RCC 7860 (cell line): ENCODE data around the gene PHF10.
"Not testable (repeated sequence)": the region's sequence is repeated elsewhere in the genome, so short reads cannot be mapped to it uniquely, and the experiment has no call there.

Experiments
- DNase-seq: peaks from one replicate; pipeline ENCODE4 v3.0.0-alpha.2; 2015; ENCODE audit warnings: low spot score
- FAIRE-seq: peaks from 2 replicates; lab custom pipeline; 2012; peaks lifted over from hg19 to GRCh38; lab: Jason Lieb, UNC

The PHF10 gene

DNA sequence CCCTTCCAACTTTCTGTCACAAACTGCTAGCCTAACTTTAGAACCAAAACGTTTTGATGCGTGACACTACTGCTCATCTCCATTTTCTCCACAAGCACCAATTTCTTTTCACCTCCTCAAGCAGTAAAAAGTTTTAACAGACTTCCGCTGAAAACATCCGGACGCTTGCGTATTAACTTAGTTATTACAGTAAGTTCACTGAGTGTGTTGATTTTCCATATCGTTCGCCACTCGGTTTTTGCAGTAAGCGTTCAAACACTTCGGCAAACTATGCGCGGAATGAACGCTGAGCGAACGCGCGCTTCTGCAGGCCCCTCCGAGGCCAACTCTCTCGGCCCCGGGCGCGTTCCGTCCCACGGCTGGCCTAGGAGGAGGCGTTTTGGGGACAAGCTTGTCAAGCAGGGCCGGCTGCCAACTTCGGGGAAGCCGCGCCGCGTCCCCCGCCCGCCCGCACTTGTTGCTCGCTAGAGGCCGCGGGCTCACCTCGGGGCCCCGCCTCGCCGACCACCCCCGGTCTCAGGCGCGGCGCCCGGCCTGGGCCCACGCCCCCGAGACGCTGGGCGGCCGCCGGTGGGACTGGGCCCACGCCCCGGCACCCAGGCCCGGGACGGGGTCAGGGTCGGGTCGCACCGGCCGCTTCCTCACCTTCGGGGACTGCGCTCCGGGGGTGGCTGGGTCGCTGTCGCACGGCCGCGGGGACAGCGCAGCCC is 945 bp downstream of the PHF10 start:
- FAIRE-seq (no peak), DNase-seq (no peak)

DNA sequence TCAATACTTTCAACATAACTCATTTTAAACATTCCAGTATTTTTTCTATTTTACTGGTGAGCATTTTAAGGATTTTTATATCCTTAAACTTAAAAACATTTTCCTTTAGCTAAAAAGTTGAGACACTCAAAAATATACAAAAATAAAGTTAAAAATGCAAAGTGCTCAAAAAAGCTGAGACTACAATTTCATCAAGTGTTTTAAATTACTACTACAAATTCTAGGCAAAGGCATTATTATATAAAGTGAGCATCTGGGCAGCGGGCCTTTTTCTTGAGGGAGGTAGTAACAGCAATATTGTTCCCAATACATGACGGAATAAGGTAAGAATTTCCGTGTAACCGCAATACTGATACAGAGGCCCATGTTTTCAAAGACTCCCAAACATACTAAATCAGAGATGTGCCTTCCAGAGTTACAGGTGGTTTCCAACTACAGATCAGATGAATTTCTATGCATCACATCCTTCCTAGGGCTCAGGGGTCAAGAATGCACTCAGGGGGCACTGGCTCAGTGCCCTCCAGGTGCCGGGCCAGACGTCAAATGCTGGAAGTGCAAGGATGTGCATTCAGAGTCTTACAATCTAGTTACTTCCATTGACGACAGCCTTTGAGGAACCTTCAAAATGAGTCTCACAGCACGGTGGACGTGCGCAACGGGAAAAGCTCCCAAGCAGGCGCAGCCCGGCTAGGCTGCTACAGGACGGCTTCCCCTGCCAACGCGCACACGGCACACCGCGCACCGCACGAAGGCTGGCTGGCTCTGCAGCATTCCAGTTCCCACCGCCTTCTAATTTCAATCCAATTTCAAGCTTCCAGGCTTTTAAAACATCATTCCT is 1.7 kb downstream of the PHF10 start:
- FAIRE-seq = peak; percentile 73
- DNase-seq = peak; percentile 82

DNA sequence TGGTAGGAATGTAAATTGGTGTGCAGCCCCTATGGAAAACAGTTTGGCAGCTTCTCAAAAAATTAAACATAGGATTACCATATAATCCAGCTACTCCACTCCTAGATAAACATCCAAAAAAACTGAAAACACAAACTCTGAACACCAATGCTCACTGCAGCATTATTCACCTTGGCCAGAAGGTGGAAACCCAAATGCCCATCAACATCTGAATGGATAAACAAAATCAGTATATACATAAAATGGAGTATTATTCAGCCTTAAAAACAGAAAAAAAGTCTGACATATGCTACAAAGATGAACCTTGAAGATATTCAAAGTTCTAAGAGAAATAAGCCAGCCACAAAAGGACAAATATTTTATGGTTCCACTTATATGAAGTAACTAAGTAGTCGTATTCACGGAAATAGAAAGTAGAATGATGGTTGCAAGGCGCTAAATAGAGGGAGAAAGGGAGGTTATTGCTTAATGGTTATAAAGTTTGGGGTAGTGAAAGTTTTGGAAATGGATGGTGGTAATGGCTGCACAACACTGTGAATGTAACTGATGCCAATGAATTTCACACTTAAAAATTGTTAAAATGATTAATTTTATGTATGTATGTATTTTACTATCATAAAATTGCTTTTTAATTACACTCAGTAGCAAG is 4.0 kb downstream of the PHF10 start:
- no peak for FAIRE-seq
- no peak for DNase-seq

DNA sequence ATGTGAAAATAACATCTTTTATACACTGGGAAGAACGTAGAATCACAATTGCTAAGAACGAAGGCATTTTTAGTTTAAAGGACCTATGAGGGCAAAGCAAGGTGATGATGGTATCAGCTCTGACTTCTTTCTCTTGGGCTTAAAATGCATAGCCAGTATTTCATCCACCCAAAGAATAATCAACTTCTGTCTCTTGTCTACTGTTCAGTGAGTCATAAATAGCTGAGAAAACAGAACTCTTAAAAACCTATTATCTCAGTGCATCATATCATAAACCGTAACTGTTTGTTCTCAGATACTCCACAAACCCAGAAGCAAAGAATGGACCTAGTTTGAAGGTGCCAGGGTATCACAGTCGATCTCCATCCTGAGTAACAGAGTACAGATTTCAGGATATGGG is 5.2 kb downstream of the PHF10 start:
- DNase-seq = no peak
- no peak for FAIRE-seq

DNA sequence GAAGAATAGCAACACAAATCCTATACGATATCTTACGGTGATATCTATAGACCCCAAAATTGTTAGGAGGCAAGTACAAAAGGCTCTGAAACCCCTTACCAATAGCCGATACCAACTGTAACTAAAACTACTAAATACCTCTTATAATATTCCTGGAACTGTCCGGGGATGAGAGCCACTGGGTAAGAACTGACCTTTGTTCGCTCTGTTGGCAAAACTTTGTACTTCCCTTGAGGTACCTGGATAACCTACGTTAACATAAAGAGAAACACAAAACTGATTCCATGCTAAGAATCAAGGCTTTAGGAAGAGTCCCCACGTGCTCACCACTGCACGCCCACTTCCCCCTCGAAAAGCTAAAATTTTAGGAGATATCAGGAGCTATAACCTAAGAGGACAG is 9.7 kb downstream of the PHF10 start:
- DNase-seq = no peak
- FAIRE-seq = no peak

DNA sequence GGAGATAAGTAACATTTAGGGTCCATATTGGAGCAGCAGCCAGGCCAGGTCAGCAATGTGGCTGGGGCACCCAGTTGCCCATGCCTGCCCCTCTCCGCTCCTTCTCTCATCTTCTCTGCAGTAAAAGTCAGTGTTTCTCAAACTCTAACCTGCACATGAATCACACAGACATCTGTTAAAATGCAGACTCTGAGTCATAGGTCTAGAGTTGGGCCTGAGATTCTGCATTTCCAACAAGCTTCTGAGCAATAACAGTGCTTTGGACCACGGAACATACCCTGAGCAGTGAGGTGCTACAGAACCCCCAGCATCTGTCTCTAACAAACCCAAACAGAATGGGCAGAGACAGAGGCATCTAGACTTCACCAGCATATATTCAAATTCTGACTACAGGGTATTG is 10.1 kb downstream of the PHF10 start:
- FAIRE-seq (no peak), DNase-seq (no peak)

DNA sequence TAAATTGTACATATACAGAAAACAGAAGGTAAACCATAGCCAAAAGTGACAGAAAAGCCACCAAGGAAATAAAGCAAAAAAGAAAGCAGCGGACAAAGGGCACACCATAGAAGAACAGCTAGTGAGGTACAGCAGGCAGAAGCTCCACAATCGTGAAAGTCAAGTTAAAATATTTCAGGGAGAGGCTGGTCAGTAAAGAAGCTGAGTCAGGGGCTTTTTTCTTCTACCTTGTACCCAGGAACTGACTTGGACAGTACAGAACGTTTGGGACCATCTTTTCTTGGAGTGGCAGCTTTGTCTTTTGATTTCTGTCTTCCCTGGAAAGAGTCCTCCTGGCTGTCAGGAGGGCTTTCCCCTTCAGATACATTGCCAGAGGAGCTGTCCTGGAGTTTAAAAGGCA is 14.3 kb downstream of the PHF10 start:
- DNase-seq (no peak), FAIRE-seq (no peak)

DNA sequence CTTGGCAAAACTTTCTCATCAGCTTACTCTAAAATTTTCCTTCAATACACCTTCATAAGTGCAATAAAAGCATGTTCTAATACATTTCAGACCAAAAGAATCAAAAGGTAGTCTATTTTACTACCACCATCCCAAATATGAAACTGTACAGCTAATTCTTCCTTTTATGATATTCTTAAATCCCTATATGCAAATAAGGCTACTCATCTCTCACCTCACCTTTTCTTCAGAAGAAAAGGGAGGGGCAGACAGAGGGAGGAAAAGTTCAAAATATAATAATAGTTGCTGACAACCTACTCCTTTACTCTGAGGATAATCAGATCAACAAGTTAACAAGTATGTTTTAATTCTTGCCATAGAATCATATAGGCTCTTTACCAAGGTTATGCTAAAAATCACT is 15.0 kb downstream of the PHF10 start:
- DNase-seq (no peak), FAIRE-seq (no peak)

DNA sequence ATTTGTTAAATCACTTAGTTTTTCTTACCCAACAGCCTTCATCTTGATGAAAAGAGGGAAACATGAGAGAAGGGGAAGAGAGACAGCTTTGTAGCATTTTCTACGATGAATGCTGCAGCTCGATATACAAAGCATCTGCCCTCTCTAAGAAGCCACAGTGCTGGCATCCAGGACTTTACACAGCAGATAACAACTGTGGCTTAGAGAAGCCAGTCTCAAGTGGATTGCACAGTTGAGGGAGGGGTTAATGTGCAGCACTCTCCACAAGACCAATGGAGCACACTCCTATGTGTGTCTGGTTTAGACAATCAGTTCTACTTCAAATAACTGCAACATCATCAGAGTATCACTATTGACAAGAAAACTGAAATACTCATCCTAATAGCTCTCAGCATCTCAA is 16.5 kb downstream of the PHF10 start:
- DNase-seq (no peak), FAIRE-seq (no peak)

DNA sequence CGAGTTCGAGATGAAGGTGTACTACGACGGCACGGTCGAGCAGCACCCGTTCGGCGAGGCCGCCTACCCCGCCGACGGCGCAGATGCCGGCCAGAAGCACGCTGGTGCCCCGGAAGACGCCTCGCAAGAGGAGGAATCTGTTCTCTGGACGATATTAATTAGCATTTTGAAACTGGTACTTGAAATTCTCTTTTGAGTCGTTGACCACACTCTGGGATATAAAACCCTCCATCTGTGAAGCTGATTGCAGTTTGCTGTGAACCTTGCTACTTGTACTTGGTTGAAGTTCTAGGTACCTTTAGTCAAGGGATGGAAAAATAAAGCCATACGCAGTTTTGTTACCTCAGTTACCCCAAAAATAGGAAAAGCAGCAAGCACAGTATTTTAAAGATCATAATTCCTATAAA is 21.5 kb downstream of the PHF10 start:
- DNase-seq (no peak), FAIRE-seq (no peak)

DNA sequence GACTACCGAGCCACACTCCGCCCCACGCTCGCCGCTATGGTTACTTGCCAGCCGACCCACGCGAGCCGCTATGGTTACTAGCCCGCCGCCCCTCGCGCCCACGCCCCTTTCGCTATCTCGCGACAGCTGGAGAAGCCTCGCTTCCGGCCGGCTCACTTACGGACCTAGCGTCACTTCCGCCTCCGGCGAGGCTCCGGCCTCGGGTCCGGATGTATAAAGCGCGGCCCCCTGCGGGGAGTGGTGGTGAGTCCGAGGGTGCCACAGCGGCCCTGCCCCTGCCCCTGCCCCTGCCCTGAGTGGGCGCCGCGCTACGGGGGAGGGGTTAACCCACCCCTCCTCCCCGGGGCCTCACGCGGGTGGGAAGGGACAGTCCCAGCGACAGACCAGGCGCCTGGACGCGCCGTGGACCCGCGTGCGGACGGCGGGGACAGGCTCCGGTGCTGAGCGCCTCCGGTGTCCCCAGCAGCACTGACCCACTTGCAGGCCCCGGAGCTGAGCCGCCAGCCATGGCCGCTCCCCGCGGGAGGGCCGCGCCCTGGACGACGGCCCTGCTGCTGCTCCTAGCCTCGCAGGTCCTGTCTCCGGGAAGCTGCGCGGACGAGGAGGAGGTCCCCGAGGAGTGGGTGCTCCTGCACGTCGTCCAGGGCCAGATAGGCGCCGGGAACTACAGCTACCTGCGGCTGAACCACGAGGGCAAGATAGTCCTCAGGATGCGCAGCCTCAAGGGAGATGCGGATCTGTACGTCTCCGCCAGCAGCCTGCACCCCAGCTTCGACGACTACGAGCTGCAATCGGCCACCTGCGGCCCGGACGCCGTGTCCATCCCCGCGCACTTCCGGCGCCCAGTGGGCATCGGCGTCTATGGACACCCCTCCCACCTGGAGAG is 22.1 kb downstream of the PHF10 start, which contains the start of the genes C6orf120 and WDR27:
Gene C6orf120, plus strand, starts transcription at position 173 of the 886 bp plus-strand sequence. Its CDS starts 334 bp downstream, at position 507.
Gene WDR27, minus strand, starts transcription at position 76 of the 886 bp plus-strand sequence. CDS start 13,024 bp downstream, outside the sequence.
- DNase-seq = peak; percentile 88
- FAIRE-seq = peak; percentile 35

DNA sequence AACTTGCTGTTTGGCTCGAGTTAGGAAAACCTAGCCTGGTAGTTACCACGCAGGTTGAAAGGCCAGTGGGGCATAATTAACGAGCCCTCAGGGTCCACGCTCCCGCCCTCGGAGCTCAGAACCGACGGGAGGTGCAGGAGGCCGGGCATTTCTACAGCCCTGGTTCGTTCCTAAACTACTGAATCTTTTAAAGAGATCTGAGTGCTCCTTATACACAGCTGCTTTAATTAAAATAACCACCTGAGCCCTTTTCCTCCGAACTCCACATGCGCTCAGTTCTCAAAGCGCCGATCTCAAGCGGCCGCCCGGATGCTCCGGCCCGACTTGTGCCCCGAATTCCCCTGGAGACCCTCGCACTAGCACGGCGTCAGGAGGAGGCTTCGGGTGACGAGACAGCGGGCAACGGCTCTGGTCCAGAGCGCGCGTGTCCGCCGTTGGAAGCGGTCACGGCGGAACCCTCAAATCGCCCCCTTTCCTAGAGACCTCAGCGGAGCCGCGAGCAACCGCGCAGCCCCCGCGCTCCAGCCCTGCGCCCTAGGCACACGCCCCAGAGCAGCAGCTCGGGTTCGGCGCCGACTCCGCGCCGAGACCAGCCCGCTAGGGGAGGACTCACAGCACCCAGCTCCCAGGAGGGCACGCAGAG is 22.9 kb downstream of the PHF10 start:
- DNase-seq (no peak), FAIRE-seq (no peak)

DNA sequence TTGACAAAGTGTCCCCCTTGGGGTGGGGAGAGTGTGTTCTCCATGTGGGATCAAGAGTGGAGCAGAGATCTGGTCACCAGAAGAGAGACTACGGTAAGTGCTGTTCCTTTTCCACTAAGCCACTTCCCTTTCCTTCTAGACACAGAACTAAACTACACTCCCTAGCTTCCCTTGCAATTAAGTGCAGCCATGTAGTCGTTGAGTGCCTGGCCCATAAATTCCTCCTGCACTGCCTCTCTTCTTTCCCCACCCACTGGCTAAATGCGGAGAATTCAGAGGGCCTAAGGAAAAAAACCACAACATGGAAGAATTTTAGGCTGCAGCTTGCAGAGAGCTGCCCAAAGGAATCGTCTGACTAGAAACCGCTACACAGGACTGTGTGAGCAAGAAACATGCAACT is 24.0 kb downstream of the PHF10 start:
- no peak for DNase-seq

DNA sequence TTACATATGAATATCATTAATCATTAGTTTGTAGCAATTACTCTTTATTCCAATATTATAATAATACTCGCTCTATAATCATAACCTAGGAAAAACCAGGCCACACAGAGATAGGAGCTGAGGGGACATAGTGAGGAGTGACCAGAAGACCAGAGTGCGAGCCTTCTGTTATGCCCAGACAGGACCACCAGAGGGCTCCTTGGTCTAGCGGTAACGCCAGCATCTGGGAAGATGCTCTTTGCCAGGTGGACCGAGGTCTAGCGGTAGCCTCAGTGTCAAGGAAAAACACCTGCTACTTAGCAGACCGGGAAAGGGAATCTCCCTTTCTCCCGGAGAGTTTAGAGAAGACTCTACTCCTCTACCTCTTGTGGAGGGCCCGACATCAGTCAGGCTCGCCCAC is 27.2 kb downstream of the PHF10 start:
- not testable (repeated sequence) for FAIRE-seq, DNase-seq

More for the DNA sequence above, 24.0 kb downstream of the PHF10 start:
- FAIRE-seq = no peak

DNA sequence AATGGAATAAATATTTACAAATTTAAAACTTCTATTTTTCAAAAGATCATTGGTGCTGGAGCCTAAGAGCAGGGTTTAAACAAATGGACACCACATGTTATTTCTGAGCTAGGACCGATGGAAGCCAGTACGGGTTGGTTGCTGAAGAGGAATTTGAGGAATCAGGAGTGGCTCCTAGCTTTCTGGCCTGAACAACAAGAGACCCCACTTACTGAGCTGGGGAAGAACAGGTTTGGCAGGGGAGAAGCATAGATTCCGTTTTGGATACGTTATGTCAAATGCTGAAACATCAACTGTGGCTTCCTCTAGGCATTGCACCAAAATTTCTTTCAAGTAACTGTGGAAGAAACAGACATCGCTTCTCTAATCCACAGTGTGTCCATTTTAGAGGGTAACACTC is 29.2 kb downstream of the PHF10 start:
- FAIRE-seq (no peak), DNase-seq (no peak)

DNA sequence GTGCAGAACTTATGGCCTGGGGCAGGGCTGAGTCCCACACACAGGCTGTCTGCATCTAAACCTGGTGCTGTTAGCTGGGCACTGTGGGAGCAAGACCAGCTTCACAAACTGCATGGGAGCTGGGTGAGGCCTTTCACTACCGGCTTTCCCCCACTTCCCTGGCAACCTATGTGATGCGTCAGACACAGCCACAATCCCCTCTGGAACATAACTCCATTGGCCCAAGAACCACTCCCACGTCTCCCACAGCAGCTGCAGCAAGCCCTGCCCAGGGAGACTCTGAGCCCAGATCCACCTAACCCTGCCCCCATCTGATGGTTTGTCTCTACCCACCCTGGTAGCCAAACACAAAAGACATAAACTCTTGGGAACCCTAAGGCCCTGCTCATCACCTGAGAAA is 31.8 kb downstream of the PHF10 start:
- no peak for FAIRE-seq
- no peak for DNase-seq

DNA sequence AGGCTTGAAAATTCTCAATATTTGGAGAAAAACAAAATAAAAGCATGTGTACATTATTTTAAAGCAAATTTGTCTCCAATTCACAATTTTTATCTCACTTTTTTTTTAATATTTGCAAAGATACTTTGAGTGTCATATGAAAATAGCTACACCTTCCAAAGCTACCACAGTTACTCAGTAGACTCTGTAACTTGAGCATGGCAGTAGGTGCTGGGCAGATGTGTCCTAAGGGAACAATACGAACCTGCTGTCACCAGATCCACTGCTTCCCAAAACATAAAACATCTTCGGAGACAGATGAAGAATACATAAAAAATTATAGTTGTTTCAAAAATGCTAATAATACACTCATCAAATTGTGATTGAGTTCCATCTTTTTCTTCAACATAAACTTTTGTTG is 33.0 kb downstream of the PHF10 start:
- DNase-seq (no peak), FAIRE-seq (no peak)

DNA sequence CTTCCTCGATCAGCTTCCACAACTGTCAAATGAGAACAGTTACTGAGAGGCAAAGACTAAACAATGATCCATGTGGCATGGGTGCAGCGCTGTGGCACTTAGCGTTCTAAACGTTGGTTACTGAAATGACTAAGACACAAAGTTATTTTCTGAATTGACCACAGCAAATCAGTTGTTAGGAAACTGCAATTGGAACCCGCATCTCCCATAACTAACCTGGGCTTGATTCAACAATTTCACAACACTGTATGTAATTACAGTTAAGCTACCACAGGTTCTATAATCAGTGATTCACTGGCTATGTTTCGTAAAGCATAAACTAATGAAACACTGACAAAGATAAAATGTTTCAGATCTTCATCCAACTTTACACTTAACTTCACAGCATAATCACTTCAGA is 35.0 kb downstream of the PHF10 start:
- DNase-seq (peak; percentile 77), FAIRE-seq (peak; percentile 93)

DNA sequence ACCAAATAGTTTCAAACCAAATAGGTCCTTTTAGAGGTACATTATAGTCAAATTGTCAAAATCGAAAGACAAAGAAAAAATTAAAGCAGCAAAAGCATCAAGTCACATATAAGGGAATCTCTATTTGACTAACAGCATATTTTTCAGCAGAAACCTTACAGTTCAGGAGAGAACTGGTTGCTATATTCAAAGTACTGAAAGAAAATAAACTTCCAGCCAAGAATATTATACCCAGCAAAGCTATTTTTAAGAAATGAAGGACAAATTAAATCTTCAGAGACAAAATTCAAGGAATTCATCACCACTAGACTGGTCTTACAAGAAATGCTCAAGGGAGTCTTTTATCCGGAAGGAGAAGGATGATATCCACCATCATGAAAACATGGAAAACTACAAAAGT is 38.4 kb downstream of the PHF10 start:
- DNase-seq (no peak), FAIRE-seq (no peak)

DNA sequence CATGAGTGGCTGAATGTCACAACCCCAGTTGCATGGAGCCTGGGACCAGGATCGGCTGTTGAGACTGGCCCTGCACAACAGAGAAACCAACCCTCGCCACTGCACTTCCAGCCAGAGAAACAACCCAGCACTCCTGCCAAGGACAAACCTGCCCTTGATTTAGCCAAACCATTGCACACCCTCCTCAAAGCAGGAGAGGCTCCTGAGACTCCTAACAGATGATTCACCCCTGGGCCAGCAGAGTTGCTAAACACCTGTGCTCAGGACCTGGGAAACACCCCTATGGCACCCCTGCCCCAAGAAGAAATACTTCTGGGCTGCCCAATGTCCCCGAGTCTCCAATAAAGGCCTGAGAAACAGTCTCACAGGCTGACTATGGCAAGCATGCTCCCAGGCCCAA is 40.2 kb downstream of the PHF10 start:
- FAIRE-seq = no peak
- DNase-seq = no peak
